ENCODE data around the gene SOWAHA. TPM values are rescaled to one million over a fixed set of nuclear protein-coding genes. Genes with fewer than 3 reads are reported as not detected.

SOWAHA gene
- total and polyA plus RNA-seq, 2 donors (not counting 1 experiment from before 2014, with no cell fraction given), result not detected

DNA sequence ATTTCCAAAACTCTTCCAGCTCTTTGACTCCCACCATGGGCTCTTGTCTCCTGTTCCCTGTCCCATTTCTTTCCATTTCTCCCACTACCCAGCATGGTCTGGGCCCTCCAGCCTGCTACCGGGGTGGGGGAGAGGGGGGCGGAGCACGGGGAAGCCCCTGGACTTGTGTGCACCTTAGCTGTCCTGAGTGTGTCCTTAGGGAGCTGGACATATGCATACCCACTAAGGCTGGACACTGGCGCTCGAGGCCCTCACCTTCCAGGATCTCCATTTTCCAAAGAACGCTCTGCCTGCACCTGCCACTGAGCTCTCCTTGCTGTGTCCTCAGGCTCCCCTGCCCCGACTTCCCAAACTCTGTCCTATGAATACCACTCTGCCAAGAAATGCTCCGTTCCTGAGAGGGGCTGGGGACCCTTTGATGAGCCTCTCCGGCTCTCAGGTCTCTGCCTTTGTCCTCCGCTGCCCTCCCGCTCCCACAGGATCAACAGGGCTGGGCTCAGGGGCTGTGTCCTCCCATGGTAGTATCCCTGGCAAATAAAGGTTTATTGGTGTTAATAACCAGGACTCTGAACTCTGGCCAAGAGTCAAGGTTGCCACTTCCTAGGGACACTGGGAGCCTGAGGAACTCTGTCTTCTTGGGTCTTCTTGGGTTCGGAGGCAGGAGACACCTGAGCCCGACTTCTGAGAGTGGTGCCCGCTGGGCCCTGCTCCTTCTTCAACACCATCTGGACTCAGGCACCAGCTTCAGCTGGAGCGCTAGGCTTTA, 18.2 kb downstream of the SOWAHA start:
- peak overlapping the region in 3 of 5 experiments; percentile 52 to 73 (median 62) for H3K4me3 ChIP-seq (ENCODE audit: control extremely low read depth in 1 of 5, extremely low read depth in 1 of 5, insufficient read depth in 1 of 5, low read depth in 2 of 5, low read length in 4 of 5)
- H3K36me3 ChIP-seq (replicated peaks in 1 of 2; ENCODE audit: control extremely low read depth in 1 of 2, control insufficient read depth in 1 of 2, extremely low read depth in 1 of 2, insufficient read depth in 2 of 2, low read length in 1 of 2), result no peaks in the 10 kb centered on the region
- H2AFZ ChIP-seq (ENCODE audit: insufficient read depth, low read depth, low read length, poor library complexity, severe bottlenecking), result peak overlapping the region; percentile 89
- H3K9ac ChIP-seq (ENCODE audit: low read length), result peak overlapping the region; percentile 65
- peak overlapping the region; percentile 88 for H3K4me2 ChIP-seq (replicated peaks; ENCODE audit: low read depth, low read length, poor library complexity, severe bottlenecking)
- no peak for ATAC-seq (ENCODE audit: low read depth)
- no peaks in the 10 kb centered on the region for H4K20me1 ChIP-seq (ENCODE audit: control insufficient read depth, insufficient read depth, low read length, poor library complexity, severe bottlenecking)
- H3K27me3 ChIP-seq (replicated peaks in 1 of 4; ENCODE audit: control extremely low read depth in 1 of 4, control insufficient read depth in 3 of 4, insufficient read depth in 4 of 4, low read length in 3 of 4), result peaks cover 0 to 44% (median 24%) of the 10 kb centered on the region in 4 experiments
- ChIA-PET CTCF (interaction anchor here (1.1 to 7.4 kb wide), 6 partner anchors 11 to 60 kb away, joined by 3 to 75 read pairs (median 9); partner anchors contain the start of genes GDF9 and UQCRQ), POLR2A (interaction anchor here (1.3 kb wide), 1 partner anchor 9 kb away, joined by 3 read pairs; no protein-coding TSS in a partner anchor)
- Mint-ChIP-seq H3K4me3 (peak overlapping the region; percentile 83), H3K9me3 (ENCODE audit: insufficient read depth) (no peaks in the 10 kb centered on the region), H3K27ac (peak overlapping the region; percentile 37), H3K4me1 (peaks cover 17% of the 10 kb centered on the region), H3K27me3 (peaks cover 20% of the 10 kb centered on the region)
- no peaks in the 10 kb centered on the region for H3K79me2 ChIP-seq (ENCODE audit: control insufficient read depth, insufficient read depth, low read length)
- no peak overlapping the region for H3K27ac ChIP-seq (ENCODE audit: low read length in 2 of 2)
- H3K4me1 ChIP-seq (ENCODE audit: control insufficient read depth in 2 of 2, insufficient read depth in 2 of 2, low read length in 2 of 2), result peaks cover 12 to 16% of the 10 kb centered on the region in 2 donors
- DNase-seq, result no peak
- intact Hi-C loops (cut with micrococcal nuclease), result loop anchor here (5.0 kb wide), 1 partner anchor 516 kb away; no protein-coding TSS in a partner anchor
- no peak for TF ChIP-seq CTCF (IDR thresholded peaks at IDR 0.05)
- no peak for TF ChIP-seq EZH2 (IDR thresholded peaks at IDR 0.05; ENCODE audit: borderline replicate concordance, insufficient read depth, low read depth, low read length, poor library complexity, severe bottlenecking)
- H3K9me3 ChIP-seq (ENCODE audit: control extremely low read depth in 1 of 3, control insufficient read depth in 2 of 3, insufficient read depth in 1 of 3, low read length in 2 of 3), result peaks cover 0 to 5% (median 0%) of the 10 kb centered on the region in 3 donors
- 97% methylated on average over 11 of the region's 15 CpGs for WGBS (ENCODE audit: insufficient coverage)

GRCh38 chr5:132832612-132833011, 19.5 kb downstream of the SOWAHA start:
- no peaks in the 10 kb centered on the region for H3K36me3 ChIP-seq (replicated peaks in 1 of 2; ENCODE audit: control extremely low read depth in 1 of 2, control insufficient read depth in 1 of 2, extremely low read depth in 1 of 2, insufficient read depth in 2 of 2, low read length in 1 of 2)
- peaks cover 0 to 32% (median 16%) of the 10 kb centered on the region in 4 experiments for H3K27me3 ChIP-seq (replicated peaks in 1 of 4; ENCODE audit: control extremely low read depth in 1 of 4, control insufficient read depth in 3 of 4, insufficient read depth in 4 of 4, low read length in 3 of 4)
- H3K4me3 ChIP-seq (ENCODE audit: control extremely low read depth in 1 of 5, extremely low read depth in 1 of 5, insufficient read depth in 1 of 5, low read depth in 2 of 5, low read length in 4 of 5), result no peak overlapping the region
- H3K79me2 ChIP-seq (ENCODE audit: control insufficient read depth, insufficient read depth, low read length), result no peaks in the 10 kb centered on the region
- no peak for TF ChIP-seq EZH2 (IDR thresholded peaks at IDR 0.05; ENCODE audit: borderline replicate concordance, insufficient read depth, low read depth, low read length, poor library complexity, severe bottlenecking)
- TF ChIP-seq CTCF (IDR thresholded peaks at IDR 0.05), result no peak
- H3K27ac ChIP-seq (ENCODE audit: low read length in 2 of 2), result no peak overlapping the region
- peaks cover 8% of the 10 kb centered on the region for H3K27me3 Mint-ChIP-seq
- H4K20me1 ChIP-seq (ENCODE audit: control insufficient read depth, insufficient read depth, low read length, poor library complexity, severe bottlenecking), result no peaks in the 10 kb centered on the region
- no peak overlapping the region for H2AFZ ChIP-seq (ENCODE audit: insufficient read depth, low read depth, low read length, poor library complexity, severe bottlenecking)
- intact Hi-C loops (cut with micrococcal nuclease), result loop anchor here (5.0 kb wide), 1 partner anchor 515 kb away; no protein-coding TSS in a partner anchor
- DNase-seq (no peak), ATAC-seq (ENCODE audit: low read depth) (no peak)
- 100% methylated on average over 5 of the region's 5 CpGs for WGBS (ENCODE audit: insufficient coverage)
- no peaks in the 10 kb centered on the region for H3K9me3 Mint-ChIP-seq (ENCODE audit: insufficient read depth)
- ChIA-PET CTCF (interaction anchor here (1.3 to 7.4 kb wide), 3 partner anchors 12 to 50 kb away, joined by 5 to 41 read pairs (median 13); partner anchors contain the start of genes GDF9 and UQCRQ), POLR2A (no interaction called here)
- H3K4me1 Mint-ChIP-seq, result peaks cover 14% of the 10 kb centered on the region
- peaks cover 12 to 14% of the 10 kb centered on the region in 2 donors for H3K4me1 ChIP-seq (ENCODE audit: control insufficient read depth in 2 of 2, insufficient read depth in 2 of 2, low read length in 2 of 2)
- H3K27ac Mint-ChIP-seq, result no peak overlapping the region
- peaks cover 0 to 7% (median 0%) of the 10 kb centered on the region in 3 donors for H3K9me3 ChIP-seq (ENCODE audit: control extremely low read depth in 1 of 3, control insufficient read depth in 2 of 3, insufficient read depth in 1 of 3, low read length in 2 of 3)
- H3K9ac ChIP-seq (ENCODE audit: low read length), result no peak overlapping the region
- peak overlapping the region; percentile 47 for H3K4me3 Mint-ChIP-seq
- no peak overlapping the region for H3K4me2 ChIP-seq (replicated peaks; ENCODE audit: low read depth, low read length, poor library complexity, severe bottlenecking)
